ENCODE measurements around the gene RABGAP1.

Gene RABGAP1

DNA sequence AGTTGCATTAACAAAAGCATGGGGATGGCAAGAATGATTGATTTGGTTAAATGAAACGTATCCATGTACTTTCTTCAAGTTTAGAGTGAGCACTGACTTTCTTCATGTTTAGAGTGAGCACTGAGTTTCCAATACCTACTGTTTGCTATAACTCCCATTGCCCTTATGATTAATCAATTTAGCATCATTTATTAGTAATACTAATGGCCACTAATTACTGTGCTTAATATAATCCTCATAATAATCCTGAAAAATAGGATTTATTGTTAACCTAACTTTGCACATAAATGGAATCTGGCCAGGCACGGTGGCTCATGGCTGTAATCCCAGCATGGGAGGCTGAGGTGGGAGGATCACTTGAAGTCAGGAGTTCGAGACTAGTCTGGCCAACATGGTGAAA, 70.6 kb downstream of the RABGAP1 start:
- DNase-seq, result no peak

- no peak for DNase-seq
Measured at GRCh38 chr9:123011878-123012528, 71.2 kb downstream of the RABGAP1 start.

DNA sequence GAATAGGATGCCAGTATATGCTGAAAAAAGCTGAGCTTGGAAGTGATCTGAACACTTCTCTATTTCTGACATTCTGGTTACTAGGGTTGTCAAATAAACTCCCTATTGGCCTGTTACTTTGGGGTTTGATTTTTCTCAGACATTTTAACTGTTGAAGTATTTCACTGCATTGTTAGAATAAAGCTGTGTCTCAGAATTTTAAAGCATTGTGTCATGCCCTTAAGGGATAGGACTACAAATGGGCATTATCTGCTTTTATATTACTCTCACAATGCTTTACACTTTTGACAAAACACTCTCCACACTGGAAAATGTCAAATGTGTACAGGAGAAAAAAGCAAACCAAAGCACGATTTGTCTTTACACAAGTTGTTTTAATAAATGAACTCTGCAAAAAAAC, 75.8 kb downstream of the RABGAP1 start:
- no peak for DNase-seq

GRCh38 chr9:123020796-123021195, 80.0 kb downstream of the RABGAP1 start:
- DNase-seq, result no peak

- no peak for DNase-seq
Measured at GRCh38 chr9:123026425-123026824, 85.6 kb downstream of the RABGAP1 start.

GRCh38 chr9:123027517-123027916, 86.7 kb downstream of the RABGAP1 start:
- no peak for DNase-seq

- no peak for DNase-seq
Measured at GRCh38 chr9:123028136-123028535, 87.3 kb downstream of the RABGAP1 start.

GRCh38 chr9:123028973-123029372, 88.2 kb downstream of the RABGAP1 start:
- DNase-seq, result no peak

GRCh38 chr9:123031963-123032362, 91.1 kb downstream of the RABGAP1 start:
- no peak for DNase-seq

GRCh38 chr9:123033352-123033751, 92.5 kb downstream of the RABGAP1 start, which contains the start of gene GPR21:
GPR21 (plus strand) TSS chr9:123033667; CDS start chr9:123034567, 900 bp downstream.
- DNase-seq, result no peak

GRCh38 chr9:123033864-123034601, 93.2 kb downstream of the RABGAP1 start:
- no peak for DNase-seq

DNA sequence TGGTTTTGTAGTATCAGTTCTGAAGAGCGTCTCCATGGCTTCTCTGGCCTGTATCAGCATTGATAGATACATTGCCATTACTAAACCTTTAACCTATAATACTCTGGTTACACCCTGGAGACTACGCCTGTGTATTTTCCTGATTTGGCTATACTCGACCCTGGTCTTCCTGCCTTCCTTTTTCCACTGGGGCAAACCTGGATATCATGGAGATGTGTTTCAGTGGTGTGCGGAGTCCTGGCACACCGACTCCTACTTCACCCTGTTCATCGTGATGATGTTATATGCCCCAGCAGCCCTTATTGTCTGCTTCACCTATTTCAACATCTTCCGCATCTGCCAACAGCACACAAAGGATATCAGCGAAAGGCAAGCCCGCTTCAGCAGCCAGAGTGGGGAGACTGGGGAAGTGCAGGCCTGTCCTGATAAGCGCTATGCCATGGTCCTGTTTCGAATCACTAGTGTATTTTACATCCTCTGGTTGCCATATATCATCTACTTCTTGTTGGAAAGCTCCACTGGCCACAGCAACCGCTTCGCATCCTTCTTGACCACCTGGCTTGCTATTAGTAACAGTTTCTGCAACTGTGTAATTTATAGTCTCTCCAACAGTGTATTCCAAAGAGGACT, 94.2 kb downstream of the RABGAP1 start:
- DNase-seq, result no peak

DNA sequence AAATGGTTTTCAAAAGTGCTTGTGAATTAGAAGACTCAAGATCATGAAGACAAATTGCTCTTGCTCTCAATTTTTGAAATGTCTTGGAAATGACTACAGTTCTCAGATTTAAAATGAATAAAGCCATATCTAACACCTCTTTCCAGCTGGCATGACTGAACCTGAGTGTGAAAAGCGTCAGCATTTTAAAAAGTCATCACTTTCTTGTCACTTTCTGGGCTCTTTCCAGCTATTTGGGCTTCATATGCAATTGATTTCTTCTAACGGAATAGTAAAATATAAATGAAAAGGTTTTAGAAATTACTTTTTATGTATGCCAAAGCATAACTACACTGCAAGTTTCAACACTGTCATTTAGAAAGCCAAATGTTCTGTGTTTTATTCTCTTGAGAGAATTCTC, 95.0 kb downstream of the RABGAP1 start:
- no peak for DNase-seq

DNA sequence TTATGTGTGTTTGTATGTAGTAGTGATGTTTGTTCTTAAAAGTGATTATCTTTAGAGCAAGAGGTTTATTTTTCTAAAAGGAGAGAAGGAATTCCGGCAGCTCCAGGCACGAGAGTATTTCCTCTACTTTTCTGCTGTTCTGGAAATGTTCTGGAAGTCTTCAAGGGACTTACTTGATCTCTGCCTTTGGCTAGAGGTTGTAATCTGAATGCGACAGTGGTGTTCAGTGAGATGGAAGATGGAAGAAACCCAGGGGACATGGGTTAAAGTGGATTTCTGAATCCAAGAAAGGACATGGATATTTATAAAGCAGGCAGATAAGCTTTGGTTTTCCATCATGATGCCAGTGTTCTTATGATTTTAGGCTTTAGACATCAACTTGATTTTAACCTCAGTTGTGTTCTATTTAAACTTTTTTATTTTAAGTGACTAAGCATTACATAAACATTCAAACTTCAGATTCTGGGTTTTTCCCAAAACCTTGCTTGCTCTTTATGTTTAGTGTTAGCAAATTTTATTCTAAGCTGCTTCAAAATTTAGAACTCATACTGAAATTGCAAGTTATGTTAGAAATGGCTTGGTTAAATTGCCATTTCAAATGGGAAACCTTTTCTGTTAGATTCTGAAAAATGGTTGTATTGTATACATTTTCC, 96.2 kb downstream of the RABGAP1 start:
- no peak for DNase-seq

- DNase-seq, result no peak
Measured at GRCh38 chr9:123039617-123040219, 98.9 kb downstream of the RABGAP1 start.

GRCh38 chr9:123040801-123041200, 100.0 kb downstream of the RABGAP1 start:
- no peak for DNase-seq

DNA sequence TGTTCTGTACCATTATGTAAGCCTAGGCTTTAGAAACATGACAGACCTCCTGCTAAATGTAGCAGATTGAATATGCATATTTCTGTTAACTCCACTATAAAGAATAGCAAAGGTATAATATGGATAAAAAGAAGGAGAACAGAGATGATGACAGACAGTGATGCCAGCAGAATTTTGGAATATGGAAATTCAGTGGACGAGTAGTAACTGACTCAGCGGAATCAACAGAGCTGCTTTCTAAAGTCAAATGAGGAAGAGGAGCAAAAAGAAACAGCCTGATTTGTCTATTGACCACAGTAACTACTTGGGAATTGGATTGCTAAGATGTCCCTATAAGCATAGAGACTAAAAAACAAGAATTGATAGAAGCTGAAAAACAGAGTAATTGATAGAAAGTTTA, 100.7 kb downstream of the RABGAP1 start:
- DNase-seq, result no peak

DNA sequence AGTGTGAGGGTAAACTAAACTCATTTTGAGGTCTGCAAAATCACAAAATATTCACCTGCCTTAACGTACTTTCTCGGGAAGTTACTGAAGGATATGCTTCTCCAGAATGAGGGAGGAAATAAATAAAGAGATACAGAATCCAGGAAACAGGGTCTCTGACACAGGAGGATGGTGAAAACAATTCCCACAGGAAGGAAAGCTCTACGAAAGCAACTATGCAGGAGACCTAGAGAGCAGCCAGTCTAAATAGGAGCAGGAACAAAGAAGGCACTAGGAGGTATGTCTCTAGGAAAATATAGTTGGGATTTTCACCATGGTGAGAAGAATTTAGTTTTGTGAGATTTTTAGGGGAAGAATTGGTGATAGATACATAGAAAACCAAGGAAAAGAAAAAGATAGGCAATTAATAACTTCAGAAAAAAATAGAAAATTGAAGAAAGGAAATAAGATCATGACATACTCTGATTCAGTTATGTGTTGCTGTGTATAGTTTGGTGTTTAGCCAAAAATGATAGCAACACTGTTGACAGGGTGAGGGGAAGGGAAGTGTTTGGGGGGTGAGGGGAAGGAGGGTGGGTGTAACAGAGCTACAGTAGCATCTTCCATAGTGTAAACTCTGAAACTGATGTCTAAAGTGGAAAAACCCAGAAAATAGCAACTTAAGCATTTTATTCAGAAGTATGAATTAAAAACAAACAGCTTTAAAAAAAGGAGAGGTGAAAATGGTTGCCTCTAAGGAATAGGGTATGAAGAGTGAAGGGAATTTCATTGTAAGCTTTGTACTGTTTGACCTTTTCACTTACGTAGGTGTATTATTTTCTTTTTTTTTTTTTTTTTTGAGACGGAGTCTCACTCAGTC, 102.5 kb downstream of the RABGAP1 start:
- no peak for DNase-seq

DNA sequence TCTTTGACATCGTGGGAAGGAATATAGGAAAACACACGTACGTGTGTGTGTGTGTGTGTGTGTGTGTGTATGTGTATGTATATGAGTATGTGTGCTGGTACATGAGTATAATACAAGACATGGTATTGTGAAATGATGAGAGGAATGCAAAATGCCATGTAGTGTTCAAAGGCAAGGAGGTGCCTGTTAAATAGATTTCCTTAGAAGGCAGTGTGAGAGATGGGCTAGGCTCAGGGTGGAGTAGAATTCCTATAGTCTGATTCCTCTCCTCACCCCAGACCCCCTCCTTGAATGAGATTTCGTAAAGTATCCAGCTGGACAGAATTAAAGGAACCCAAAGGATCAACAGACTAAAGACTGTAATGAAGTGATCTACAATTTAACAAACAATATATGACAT, 103.8 kb downstream of the RABGAP1 start:
- DNase-seq, result no peak

DNA sequence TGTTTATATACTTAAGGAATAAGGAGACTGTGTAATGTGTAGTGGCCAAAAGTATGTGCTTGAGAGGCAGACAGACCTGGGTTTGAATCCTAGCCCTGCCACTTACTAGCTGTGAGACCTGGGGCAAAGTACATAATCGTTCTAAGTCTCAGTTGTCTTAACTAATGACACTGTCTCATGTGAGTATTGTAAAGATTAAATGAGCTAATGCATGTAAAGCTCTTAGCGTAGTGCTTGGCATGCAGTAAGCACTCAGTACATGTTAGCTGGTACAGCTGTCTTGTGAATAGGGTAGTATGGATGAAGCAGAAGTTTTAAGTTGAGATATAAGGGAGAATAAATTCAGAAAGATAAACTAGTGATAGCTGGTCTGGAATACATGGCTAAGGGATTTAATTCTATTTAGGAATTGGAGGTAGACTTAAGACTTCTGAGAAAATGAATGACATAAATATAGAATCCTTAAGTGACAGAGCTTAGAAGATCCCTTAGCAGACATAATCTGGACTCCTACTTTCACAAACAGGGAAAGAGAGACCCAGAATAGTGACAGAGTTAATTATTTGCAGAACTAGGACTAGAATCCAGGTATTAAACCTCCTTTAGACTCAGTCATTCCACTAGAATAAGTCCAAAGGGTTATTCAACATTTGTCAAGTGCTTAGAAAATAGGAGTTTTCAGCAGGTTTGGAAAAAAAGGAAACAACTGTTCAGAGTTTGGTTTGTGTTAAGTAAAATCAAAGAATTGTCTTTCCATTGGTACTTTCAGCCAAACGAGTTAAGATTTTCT, 105.8 kb downstream of the RABGAP1 start:
- no peak for DNase-seq

GRCh38 chr9:123048748-123049147, 107.9 kb downstream of the RABGAP1 start:
- DNase-seq, result no peak
